ENCODE data around the gene ADARB2.

ADARB2 gene

DNA sequence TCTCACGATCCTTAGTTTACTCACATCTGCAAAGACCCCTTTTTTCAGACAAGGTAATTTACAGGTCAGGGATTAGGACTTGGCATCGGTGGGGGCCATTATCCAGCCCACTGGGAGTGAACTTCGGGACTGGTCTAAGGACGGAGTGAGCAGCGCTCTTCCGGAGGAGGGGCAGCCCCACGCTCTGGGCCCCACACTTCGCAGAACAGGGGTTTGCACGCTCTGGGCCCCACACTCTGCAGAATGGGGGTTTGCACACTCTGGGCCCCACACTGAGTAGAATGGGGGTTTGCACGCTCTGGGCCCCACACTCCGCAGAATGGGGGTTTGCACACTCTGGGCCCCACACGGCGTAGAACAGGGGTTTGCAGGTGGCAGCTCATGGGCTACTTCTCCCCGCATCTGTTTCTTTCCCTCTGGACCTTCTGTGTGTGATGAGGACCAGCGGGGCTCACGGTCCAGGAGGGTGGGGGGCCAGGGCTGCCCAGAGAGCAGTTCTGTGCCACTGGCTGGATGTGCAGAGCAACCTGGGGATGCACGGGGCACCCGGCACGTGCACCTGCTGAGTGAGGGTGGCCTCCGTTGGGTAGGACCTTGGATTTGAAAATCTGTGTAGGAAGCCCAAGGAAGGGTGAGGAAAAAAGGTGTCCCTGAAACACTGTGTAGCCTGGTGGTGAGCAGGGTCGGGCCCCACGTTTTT lies 546.4 kb downstream of the ADARB2 start:
- DNase-seq (ENCODE audit: low spot score) = no peak
- TF ChIP-seq, protein P1, sequence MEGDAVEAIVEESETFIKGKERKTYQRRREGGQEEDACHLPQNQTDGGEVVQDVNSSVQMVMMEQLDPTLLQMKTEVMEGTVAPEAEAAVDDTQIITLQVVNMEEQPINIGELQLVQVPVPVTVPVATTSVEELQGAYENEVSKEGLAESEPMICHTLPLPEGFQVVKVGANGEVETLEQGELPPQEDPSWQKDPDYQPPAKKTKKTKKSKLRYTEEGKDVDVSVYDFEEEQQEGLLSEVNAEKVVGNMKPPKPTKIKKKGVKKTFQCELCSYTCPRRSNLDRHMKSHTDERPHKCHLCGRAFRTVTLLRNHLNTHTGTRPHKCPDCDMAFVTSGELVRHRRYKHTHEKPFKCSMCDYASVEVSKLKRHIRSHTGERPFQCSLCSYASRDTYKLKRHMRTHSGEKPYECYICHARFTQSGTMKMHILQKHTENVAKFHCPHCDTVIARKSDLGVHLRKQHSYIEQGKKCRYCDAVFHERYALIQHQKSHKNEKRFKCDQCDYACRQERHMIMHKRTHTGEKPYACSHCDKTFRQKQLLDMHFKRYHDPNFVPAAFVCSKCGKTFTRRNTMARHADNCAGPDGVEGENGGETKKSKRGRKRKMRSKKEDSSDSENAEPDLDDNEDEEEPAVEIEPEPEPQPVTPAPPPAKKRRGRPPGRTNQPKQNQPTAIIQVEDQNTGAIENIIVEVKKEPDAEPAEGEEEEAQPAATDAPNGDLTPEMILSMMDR (IDR thresholded peaks at IDR 0.05; ENCODE audit: extremely low read depth, insufficient read depth, missing control alignments) = no peak
- in situ Hi-C loops (cut with MboI; ENCODE audit: low pct_unique_long_range_greater_than_20kb, low sequenced_read_pairs, unreplicated experiment) = no loop called here

DNA sequence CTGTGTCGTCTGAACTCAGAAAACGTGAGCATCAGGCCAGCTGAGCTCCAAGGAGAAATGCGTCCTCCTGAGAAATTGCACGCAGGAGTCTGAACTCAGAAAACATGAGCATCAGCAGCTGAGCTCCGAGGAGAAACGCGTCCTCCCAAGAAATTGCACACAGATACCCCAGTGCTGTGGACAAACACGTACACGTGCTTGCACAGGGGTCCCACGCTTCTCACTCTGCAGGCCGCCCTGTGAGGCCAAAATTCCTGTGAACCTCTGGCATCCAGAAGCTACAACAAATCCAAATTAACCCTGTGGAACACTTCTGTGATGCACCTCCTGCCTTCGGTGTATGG lies 547.3 kb downstream of the ADARB2 start:
- in situ Hi-C loops (cut with MboI; ENCODE audit: low pct_unique_long_range_greater_than_20kb, low sequenced_read_pairs, unreplicated experiment) = no loop called here
- DNase-seq (ENCODE audit: low spot score) = no peak
- TF ChIP-seq, protein P1 (IDR thresholded peaks at IDR 0.05; ENCODE audit: extremely low read depth, insufficient read depth, missing control alignments) = no peak

DNA sequence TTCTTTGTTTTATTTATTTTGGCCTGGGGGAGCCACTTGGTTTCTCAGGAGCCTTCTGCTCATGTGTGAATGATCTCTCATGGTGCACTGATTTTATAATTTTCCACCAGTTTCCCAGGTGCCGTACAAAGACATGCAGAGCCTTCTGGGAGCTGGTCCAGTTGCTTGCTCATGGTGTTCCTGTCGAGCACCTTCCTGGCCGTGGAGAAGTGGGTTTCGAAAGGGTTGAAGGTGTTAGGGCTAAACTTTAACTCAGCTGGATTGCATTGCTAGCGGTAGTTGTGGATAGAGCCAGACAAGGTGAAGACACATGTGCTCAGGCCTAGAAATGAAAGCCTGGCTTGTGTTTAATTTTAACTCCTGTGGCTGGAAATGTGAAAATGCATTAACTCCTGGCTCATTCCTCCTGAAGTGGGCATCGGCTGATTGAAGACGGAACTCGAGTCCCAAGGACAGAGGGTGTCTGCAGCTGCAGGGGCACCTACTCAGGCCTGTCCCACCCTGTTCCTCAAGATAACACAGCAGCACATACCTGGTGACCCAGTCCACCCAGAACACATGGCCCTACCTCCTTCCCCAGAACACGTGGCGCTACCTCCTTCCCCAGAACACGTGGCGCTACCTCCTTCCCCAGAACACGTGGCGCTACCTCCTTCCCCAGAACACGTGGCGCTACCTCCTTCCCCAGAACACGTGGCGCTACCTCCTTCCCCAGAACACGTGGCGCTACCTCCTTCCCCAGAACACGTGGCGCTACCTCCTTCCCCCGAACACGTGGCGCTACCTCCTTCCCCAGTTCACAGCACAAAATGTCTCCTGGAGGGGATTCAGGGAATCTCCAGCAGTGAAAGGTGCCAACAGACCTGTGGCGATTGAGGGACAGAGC lies 547.9 kb downstream of the ADARB2 start:
- in situ Hi-C loops (cut with MboI; ENCODE audit: low pct_unique_long_range_greater_than_20kb, low sequenced_read_pairs, unreplicated experiment) = no loop called here
- TF ChIP-seq, protein P1 (IDR thresholded peaks at IDR 0.05; ENCODE audit: extremely low read depth, insufficient read depth, missing control alignments) = no peak

DNA sequence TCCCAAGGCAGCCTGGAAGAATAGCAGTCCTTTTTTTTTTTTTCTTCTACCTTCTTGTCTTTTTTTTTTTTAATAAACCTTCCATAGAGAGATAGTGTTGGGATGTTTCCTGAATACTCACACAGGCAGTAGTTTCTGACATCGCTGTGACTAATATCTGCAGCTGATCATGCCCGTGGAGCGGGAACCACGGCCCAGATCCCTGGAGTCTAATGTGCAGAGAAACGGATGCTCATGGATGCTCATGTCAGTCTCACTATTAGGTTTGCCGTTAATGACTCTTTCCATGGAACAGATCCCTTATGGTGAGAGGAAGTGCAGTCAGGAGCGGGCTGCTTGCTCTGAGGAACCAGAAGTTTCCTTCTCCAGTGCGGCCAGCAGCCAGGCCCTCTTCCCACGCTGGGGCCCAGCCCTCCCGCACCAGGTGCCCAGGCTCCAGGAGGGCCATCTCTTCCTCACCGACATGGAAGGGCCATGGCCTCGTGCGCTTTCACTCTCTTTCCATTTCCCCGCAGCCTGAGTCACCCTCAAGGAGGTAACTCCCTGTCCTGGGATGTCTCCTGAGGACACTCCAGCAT lies 548.7 kb downstream of the ADARB2 start:
- TF ChIP-seq, protein P1 (IDR thresholded peaks at IDR 0.05; ENCODE audit: extremely low read depth, insufficient read depth, missing control alignments) = no peak
- DNase-seq (ENCODE audit: low spot score) = no peak
- in situ Hi-C loops (cut with MboI; ENCODE audit: low pct_unique_long_range_greater_than_20kb, low sequenced_read_pairs, unreplicated experiment) = no loop called here

More for the DNA sequence above, 547.9 kb downstream of the ADARB2 start:
- DNase-seq (ENCODE audit: low spot score) = no peak

DNA sequence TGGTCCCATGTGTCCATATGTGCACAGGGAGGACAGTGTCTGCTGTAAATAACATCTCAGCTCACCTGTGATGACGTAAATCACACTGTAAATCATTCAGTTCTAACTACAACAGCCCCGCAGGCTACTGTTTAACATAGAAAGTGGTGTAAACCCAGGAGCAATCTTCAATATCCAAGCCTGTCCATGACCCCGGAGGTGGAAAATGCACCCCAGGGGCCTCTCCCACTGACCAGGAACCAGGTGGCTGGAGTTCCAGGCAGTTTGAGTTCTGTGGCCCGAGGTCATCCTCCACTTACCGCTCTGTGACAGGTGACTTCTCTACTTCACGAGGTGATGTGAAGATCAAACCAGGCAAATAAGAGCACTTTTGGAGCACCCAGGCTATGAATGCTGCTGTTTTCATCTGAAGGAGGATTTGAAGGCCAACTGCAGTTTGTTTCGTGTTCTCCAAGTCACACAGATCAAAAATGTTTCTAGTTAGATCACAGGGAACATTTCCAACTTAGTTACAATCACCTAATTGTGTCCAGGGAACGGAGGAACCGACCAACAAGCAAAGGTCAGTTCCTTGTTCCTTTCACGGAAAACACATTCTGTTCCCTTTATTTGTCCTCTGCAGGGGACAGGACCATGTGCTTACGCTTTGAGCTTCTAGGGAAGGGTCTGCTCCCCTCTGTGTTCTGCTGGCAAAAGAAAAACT lies 549.3 kb downstream of the ADARB2 start:
- in situ Hi-C loops (cut with MboI; ENCODE audit: low pct_unique_long_range_greater_than_20kb, low sequenced_read_pairs, unreplicated experiment) = no loop called here
- no peak for DNase-seq (ENCODE audit: low spot score)
- TF ChIP-seq, protein P1 (IDR thresholded peaks at IDR 0.05; ENCODE audit: extremely low read depth, insufficient read depth, missing control alignments) = no peak

DNA sequence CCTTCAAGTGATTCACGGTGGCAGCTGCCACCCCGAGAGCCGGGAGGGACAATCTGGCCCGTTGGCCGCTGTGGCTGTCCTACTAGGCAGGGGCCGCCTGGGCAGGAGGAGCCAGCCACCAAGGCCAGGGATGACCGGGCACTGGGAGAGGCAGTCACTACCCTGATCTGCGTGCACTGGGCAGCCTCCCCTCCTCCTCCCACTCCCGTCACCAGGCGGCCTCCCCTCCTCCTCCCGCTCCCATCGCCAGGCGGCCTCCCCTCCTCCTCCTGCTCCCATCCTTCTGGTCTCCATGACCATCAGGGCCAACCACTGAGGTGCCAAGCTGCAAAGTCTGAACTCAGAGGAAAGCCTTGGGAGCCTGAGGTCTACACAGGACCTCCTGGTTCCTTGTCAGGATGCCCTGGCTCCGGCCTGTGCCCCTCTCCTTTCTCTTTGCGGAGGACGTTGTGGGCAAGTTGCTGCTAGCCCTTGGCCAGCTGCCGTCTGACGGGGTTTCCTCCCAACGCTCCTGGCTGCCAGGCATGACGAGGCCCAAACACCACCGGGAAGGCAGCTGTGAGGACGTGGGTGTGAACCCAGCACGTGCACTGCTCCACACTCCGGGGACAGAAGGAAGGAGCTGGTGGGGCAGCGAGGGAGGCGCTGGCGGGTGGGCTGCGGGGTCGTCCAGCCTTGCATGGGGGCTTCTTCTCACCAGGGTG lies 550.0 kb downstream of the ADARB2 start:
- no peak for DNase-seq (ENCODE audit: low spot score)
- TF ChIP-seq, protein P1 (IDR thresholded peaks at IDR 0.05; ENCODE audit: extremely low read depth, insufficient read depth, missing control alignments) = no peak

More for the DNA sequence above, 550.0 kb downstream of the ADARB2 start:
- in situ Hi-C loops (cut with MboI; ENCODE audit: low pct_unique_long_range_greater_than_20kb, low sequenced_read_pairs, unreplicated experiment) = no loop called here
